Measurements from ENCODE around the gene PCLO. TPM values are rescaled to one million over a fixed set of nuclear protein-coding genes. Genes with fewer than 3 reads are reported as not detected.

PCLO gene
- total RNA-seq, 1 experiment from 2014 or later: 3.0 TPM

DNA sequence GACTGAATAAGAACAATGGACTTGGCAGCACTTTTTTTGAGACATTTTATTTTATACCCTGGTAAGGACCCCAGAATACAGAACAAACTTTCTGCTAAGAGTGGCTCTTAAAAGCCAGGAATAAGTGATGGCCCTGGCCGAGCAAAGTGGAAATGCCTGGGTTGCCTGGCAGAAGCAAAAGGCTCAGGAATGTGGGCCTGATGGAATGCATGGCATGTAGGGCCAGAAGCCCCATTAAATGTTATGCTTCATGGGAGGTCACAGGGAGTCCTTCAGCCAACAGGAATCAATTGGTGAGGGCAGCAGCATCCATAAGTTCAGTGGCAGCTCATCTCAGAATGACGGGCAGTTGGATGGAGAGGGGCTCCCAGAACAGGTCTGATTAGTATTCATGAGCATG, 417.6 kb downstream of the PCLO start:
- CTCF ChIA-PET: no interaction called here
- ATAC-seq: peak; percentile 73
- TF ChIP-seq EMX1 (CRISPR knock-in tag; IDR thresholded peaks at IDR 0.05) (no peak), CBFB (CRISPR knock-in tag; IDR thresholded peaks at IDR 0.05; ENCODE audit: low read depth) (no peak), ELF4 (CRISPR knock-in tag; IDR thresholded peaks at IDR 0.05; ENCODE audit: low read depth) (no peak), GRHL2 (CRISPR knock-in tag; IDR thresholded peaks at IDR 0.05; ENCODE audit: insufficient replicate concordance, severe bottlenecking) (no peak), TCF7 (CRISPR knock-in tag; IDR thresholded peaks at IDR 0.05; ENCODE audit: low read depth) (no peak), ZBTB21 (CRISPR knock-in tag; IDR thresholded peaks at IDR 0.05; ENCODE audit: borderline replicate concordance) (no peak), TEAD1 (CRISPR knock-in tag; IDR thresholded peaks at IDR 0.05) (no peak), OVOL2 (CRISPR knock-in tag; IDR thresholded peaks at IDR 0.05; ENCODE audit: borderline replicate concordance) (no peak)
- TF ChIP-seq, protein P1, sequence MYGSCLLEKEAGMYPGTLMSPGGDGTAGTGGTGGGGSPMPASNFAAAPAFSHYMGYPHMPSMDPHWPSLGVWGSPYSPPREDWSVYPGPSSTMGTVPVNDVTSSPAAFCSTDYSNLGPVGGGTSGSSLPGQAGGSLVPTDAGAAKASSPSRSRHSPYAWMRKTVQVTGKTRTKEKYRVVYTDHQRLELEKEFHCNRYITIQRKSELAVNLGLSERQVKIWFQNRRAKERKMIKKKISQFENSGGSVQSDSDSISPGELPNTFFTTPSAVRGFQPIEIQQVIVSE (CRISPR knock-in tag; IDR thresholded peaks at IDR 0.05; ENCODE audit: borderline replicate concordance): no peak
- TF ChIP-seq, protein P2, sequence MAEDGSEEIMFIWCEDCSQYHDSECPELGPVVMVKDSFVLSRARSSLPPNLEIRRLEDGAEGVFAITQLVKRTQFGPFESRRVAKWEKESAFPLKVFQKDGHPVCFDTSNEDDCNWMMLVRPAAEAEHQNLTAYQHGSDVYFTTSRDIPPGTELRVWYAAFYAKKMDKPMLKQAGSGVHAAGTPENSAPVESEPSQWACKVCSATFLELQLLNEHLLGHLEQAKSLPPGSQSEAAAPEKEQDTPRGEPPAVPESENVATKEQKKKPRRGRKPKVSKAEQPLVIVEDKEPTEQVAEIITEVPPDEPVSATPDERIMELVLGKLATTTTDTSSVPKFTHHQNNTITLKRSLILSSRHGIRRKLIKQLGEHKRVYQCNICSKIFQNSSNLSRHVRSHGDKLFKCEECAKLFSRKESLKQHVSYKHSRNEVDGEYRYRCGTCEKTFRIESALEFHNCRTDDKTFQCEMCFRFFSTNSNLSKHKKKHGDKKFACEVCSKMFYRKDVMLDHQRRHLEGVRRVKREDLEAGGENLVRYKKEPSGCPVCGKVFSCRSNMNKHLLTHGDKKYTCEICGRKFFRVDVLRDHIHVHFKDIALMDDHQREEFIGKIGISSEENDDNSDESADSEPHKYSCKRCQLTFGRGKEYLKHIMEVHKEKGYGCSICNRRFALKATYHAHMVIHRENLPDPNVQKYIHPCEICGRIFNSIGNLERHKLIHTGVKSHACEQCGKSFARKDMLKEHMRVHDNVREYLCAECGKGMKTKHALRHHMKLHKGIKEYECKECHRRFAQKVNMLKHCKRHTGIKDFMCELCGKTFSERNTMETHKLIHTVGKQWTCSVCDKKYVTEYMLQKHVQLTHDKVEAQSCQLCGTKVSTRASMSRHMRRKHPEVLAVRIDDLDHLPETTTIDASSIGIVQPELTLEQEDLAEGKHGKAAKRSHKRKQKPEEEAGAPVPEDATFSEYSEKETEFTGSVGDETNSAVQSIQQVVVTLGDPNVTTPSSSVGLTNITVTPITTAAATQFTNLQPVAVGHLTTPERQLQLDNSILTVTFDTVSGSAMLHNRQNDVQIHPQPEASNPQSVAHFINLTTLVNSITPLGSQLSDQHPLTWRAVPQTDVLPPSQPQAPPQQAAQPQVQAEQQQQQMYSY (CRISPR knock-in tag; IDR thresholded peaks at IDR 0.05): no peak
- TF ChIP-seq, protein P3, sequence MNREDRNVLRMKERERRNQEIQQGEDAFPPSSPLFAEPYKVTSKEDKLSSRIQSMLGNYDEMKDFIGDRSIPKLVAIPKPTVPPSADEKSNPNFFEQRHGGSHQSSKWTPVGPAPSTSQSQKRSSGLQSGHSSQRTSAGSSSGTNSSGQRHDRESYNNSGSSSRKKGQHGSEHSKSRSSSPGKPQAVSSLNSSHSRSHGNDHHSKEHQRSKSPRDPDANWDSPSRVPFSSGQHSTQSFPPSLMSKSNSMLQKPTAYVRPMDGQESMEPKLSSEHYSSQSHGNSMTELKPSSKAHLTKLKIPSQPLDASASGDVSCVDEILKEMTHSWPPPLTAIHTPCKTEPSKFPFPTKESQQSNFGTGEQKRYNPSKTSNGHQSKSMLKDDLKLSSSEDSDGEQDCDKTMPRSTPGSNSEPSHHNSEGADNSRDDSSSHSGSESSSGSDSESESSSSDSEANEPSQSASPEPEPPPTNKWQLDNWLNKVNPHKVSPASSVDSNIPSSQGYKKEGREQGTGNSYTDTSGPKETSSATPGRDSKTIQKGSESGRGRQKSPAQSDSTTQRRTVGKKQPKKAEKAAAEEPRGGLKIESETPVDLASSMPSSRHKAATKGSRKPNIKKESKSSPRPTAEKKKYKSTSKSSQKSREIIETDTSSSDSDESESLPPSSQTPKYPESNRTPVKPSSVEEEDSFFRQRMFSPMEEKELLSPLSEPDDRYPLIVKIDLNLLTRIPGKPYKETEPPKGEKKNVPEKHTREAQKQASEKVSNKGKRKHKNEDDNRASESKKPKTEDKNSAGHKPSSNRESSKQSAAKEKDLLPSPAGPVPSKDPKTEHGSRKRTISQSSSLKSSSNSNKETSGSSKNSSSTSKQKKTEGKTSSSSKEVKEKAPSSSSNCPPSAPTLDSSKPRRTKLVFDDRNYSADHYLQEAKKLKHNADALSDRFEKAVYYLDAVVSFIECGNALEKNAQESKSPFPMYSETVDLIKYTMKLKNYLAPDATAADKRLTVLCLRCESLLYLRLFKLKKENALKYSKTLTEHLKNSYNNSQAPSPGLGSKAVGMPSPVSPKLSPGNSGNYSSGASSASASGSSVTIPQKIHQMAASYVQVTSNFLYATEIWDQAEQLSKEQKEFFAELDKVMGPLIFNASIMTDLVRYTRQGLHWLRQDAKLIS (CRISPR knock-in tag; IDR thresholded peaks at IDR 0.05; ENCODE audit: borderline replicate concordance): no peak
- TF ChIP-seq, protein P4, sequence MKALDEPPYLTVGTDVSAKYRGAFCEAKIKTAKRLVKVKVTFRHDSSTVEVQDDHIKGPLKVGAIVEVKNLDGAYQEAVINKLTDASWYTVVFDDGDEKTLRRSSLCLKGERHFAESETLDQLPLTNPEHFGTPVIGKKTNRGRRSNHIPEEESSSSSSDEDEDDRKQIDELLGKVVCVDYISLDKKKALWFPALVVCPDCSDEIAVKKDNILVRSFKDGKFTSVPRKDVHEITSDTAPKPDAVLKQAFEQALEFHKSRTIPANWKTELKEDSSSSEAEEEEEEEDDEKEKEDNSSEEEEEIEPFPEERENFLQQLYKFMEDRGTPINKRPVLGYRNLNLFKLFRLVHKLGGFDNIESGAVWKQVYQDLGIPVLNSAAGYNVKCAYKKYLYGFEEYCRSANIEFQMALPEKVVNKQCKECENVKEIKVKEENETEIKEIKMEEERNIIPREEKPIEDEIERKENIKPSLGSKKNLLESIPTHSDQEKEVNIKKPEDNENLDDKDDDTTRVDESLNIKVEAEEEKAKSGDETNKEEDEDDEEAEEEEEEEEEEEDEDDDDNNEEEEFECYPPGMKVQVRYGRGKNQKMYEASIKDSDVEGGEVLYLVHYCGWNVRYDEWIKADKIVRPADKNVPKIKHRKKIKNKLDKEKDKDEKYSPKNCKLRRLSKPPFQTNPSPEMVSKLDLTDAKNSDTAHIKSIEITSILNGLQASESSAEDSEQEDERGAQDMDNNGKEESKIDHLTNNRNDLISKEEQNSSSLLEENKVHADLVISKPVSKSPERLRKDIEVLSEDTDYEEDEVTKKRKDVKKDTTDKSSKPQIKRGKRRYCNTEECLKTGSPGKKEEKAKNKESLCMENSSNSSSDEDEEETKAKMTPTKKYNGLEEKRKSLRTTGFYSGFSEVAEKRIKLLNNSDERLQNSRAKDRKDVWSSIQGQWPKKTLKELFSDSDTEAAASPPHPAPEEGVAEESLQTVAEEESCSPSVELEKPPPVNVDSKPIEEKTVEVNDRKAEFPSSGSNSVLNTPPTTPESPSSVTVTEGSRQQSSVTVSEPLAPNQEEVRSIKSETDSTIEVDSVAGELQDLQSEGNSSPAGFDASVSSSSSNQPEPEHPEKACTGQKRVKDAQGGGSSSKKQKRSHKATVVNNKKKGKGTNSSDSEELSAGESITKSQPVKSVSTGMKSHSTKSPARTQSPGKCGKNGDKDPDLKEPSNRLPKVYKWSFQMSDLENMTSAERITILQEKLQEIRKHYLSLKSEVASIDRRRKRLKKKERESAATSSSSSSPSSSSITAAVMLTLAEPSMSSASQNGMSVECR (CRISPR knock-in tag; IDR thresholded peaks at IDR 0.05; ENCODE audit: borderline replicate concordance): no peak
- TF ChIP-seq, protein P5, sequence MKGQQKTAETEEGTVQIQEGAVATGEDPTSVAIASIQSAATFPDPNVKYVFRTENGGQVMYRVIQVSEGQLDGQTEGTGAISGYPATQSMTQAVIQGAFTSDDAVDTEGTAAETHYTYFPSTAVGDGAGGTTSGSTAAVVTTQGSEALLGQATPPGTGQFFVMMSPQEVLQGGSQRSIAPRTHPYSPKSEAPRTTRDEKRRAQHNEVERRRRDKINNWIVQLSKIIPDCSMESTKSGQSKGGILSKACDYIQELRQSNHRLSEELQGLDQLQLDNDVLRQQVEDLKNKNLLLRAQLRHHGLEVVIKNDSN (CRISPR knock-in tag; IDR thresholded peaks at IDR 0.05): no peak
- TF ChIP-seq, protein P6, sequence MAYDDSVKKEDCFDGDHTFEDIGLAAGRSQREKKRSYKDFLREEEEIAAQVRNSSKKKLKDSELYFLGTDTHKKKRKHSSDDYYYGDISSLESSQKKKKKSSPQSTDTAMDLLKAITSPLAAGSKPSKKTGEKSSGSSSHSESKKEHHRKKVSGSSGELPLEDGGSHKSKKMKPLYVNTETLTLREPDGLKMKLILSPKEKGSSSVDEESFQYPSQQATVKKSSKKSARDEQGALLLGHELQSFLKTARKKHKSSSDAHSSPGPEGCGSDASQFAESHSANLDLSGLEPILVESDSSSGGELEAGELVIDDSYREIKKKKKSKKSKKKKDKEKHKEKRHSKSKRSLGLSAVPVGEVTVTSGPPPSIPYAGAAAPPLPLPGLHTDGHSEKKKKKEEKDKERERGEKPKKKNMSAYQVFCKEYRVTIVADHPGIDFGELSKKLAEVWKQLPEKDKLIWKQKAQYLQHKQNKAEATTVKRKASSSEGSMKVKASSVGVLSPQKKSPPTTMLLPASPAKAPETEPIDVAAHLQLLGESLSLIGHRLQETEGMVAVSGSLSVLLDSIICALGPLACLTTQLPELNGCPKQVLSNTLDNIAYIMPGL (CRISPR knock-in tag; IDR thresholded peaks at IDR 0.05): no peak
- TF ChIP-seq, protein P7, sequence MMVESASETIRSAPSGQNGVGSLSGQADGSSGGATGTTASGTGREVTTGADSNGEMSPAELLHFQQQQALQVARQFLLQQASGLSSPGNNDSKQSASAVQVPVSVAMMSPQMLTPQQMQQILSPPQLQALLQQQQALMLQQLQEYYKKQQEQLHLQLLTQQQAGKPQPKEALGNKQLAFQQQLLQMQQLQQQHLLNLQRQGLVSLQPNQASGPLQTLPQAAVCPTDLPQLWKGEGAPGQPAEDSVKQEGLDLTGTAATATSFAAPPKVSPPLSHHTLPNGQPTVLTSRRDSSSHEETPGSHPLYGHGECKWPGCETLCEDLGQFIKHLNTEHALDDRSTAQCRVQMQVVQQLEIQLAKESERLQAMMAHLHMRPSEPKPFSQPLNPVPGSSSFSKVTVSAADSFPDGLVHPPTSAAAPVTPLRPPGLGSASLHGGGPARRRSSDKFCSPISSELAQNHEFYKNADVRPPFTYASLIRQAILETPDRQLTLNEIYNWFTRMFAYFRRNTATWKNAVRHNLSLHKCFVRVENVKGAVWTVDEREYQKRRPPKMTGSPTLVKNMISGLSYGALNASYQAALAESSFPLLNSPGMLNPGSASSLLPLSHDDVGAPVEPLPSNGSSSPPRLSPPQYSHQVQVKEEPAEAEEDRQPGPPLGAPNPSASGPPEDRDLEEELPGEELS (CRISPR knock-in tag; IDR thresholded peaks at IDR 0.05): no peak
- TF ChIP-seq, protein P8, sequence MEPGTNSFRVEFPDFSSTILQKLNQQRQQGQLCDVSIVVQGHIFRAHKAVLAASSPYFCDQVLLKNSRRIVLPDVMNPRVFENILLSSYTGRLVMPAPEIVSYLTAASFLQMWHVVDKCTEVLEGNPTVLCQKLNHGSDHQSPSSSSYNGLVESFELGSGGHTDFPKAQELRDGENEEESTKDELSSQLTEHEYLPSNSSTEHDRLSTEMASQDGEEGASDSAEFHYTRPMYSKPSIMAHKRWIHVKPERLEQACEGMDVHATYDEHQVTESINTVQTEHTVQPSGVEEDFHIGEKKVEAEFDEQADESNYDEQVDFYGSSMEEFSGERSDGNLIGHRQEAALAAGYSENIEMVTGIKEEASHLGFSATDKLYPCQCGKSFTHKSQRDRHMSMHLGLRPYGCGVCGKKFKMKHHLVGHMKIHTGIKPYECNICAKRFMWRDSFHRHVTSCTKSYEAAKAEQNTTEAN (CRISPR knock-in tag; IDR thresholded peaks at IDR 0.05): no peak
- TF ChIP-seq, protein P9, sequence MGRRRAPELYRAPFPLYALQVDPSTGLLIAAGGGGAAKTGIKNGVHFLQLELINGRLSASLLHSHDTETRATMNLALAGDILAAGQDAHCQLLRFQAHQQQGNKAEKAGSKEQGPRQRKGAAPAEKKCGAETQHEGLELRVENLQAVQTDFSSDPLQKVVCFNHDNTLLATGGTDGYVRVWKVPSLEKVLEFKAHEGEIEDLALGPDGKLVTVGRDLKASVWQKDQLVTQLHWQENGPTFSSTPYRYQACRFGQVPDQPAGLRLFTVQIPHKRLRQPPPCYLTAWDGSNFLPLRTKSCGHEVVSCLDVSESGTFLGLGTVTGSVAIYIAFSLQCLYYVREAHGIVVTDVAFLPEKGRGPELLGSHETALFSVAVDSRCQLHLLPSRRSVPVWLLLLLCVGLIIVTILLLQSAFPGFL (CRISPR knock-in tag; IDR thresholded peaks at IDR 0.05; ENCODE audit: borderline replicate concordance): no peak

More for the DNA sequence above, 417.6 kb downstream of the PCLO start:
- Mint-ChIP-seq H3K9me3 (peaks cover 19% of the 10 kb centered on the region), H3K27me3 (ENCODE audit: low read depth) (peaks cover 4% of the 10 kb centered on the region; the same call in 1 of the 2 replicates), H3K4me3 (no peak overlapping the region), H3K4me1 (peaks cover 34% of the 10 kb centered on the region), H3K27ac (no peak overlapping the region), H3K36me3 (peaks cover 3% of the 10 kb centered on the region; the same call in 1 of the 2 replicates)
- POLR2A ChIA-PET: no interaction called here
- peak; percentile 26 for DNase-seq (ENCODE audit: low spot score)

Measured in WTC11 (cell line).